Body of pancreas (tissue), 4 donors: ENCODE results near the gene RSPH9.

Experiments used
- POLR2A ChIP-seq, 3 donors: fragments of 450-650 bp; IDR thresholded peaks; one replicate each; pipeline ENCODE4 v1.6.1; 2016; ENCODE audit warnings: antibody characterized with exemption in 3 of 3, mild to moderate bottlenecking in 2 of 3
- TF ChIP-seq, protein P1 (sequence below), 7 experiments: fragments of 450-650 bp in 4 of 7; fragments of 200-600 bp in 3 of 7; sonication (generic) in 3 of 7; IDR thresholded peaks; one replicate each; pipeline ENCODE4 v1.5.1; 2016 to 2019; ENCODE audit warnings: antibody characterized with exemption in 7 of 7

DNA sequence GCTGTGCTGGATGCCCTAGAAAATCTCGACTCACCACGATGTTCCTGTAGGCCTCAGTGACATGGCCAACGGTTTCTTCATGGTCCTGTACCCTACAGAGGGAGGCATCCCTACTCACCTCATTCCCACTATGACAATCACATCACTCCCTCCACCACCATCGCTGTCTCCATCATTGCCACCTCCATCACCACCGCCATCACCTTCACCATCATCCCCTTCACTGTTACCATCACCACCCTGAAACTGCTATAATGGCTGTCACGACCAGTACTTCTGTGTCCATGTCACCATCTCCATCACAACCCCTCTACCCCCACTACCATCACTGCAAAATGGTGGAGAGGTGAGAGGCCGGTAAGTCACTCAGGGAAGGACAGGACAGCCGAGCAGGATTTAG is 72.6 kb downstream of the RSPH9 start:
- TF ChIP-seq, protein P1, sequence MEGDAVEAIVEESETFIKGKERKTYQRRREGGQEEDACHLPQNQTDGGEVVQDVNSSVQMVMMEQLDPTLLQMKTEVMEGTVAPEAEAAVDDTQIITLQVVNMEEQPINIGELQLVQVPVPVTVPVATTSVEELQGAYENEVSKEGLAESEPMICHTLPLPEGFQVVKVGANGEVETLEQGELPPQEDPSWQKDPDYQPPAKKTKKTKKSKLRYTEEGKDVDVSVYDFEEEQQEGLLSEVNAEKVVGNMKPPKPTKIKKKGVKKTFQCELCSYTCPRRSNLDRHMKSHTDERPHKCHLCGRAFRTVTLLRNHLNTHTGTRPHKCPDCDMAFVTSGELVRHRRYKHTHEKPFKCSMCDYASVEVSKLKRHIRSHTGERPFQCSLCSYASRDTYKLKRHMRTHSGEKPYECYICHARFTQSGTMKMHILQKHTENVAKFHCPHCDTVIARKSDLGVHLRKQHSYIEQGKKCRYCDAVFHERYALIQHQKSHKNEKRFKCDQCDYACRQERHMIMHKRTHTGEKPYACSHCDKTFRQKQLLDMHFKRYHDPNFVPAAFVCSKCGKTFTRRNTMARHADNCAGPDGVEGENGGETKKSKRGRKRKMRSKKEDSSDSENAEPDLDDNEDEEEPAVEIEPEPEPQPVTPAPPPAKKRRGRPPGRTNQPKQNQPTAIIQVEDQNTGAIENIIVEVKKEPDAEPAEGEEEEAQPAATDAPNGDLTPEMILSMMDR (IDR thresholded peaks at IDR 0.05) = no peak
- no peak for TF ChIP-seq POLR2A (IDR thresholded peaks at IDR 0.05)
